Measurements from ENCODE around the gene PAPPA2. TPM values are rescaled to one million over a fixed set of nuclear protein-coding genes. Genes with fewer than 3 reads are reported as not detected.

PAPPA2 gene
- total and polyA plus RNA-seq, 10 of the 15 experiments (the other 5 are each of a cell fraction or from before 2014, with no cell fraction given): under 0.01 to 0.06 (median 0.03) TPM; not detected in 7

- Histone ChIP-seq H4K20me1 (ENCODE audit: control insufficient read depth, insufficient read depth) (no peaks in the 10 kb centered on the region), H3K4me3 (no peak overlapping the region), H3K9me3 (replicated peaks; ENCODE audit: control insufficient read depth, insufficient read depth, low read length) (no peaks in the 10 kb centered on the region), H3K9ac (ENCODE audit: control insufficient read depth, insufficient read depth, low read length) (no peak overlapping the region), H2AFZ (ENCODE audit: control insufficient read depth, low read depth, low read length) (no peak overlapping the region), H3K79me2 (ENCODE audit: control insufficient read depth, insufficient read depth, low read length) (no peaks in the 10 kb centered on the region), H3K27ac (ENCODE audit: control insufficient read depth, insufficient read depth) (no peak overlapping the region), H3K4me1 (ENCODE audit: control insufficient read depth, insufficient read depth, low read length) (no peaks in the 10 kb centered on the region), H3K4me2 (ENCODE audit: control insufficient read depth, insufficient read depth) (no peak overlapping the region), H3K27me3 (replicated peaks in 1 of 2; ENCODE audit: control insufficient read depth in 2 of 2, insufficient read depth in 2 of 2, low read length in 1 of 2) (no peaks in the 10 kb centered on the region), H3K36me3 (ENCODE audit: control insufficient read depth in 2 of 2, insufficient read depth in 2 of 2, low read length in 1 of 2) (no peaks in the 10 kb centered on the region)
- no peak for TF ChIP-seq KDM1A (IDR thresholded peaks at IDR 0.05; ENCODE audit: borderline replicate concordance)
- TF ChIP-seq, protein P1, sequence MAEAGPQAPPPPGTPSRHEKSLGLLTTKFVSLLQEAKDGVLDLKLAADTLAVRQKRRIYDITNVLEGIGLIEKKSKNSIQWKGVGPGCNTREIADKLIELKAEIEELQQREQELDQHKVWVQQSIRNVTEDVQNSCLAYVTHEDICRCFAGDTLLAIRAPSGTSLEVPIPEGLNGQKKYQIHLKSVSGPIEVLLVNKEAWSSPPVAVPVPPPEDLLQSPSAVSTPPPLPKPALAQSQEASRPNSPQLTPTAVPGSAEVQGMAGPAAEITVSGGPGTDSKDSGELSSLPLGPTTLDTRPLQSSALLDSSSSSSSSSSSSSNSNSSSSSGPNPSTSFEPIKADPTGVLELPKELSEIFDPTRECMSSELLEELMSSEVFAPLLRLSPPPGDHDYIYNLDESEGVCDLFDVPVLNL (IDR thresholded peaks at IDR 0.05; ENCODE audit: low read depth, low read length): no peak
- TF ChIP-seq TCF7 (IDR thresholded peaks at IDR 0.05; ENCODE audit: borderline replicate concordance): no peak
- 0% methylated on average over 1 of the region's 1 CpG for WGBS (ENCODE audit: insufficient coverage, insufficient replicate concordance, low lambda C conversion rate, missing lambda C conversion rate)
- no peak for FAIRE-seq
- no peak for DNase-seq (ENCODE audit: low read depth, low spot score)
- POLR2A ChIA-PET: no interaction called here
- intact Hi-C loops (cut with micrococcal nuclease; ENCODE audit: unreplicated experiment): no loop called here
- CTCF ChIA-PET: no interaction called here
- BruUV-seq (replicated peaks): no TSS peak
- in situ Hi-C loops (cut with MboI): no loop called here
- SMC1A ChIA-PET (ENCODE audit: uncharacterized antibody, unreplicated experiment): no interaction called here
- ATAC-seq: no peak
- RAD21 ChIA-PET (ENCODE audit: unreplicated experiment): no interaction called here
These were observed 333.6 kb downstream of the PAPPA2 start for GRCh38 chr1:176796583-176796982.

GRCh38 chr1:176799327-176799726 is 336.4 kb downstream of the PAPPA2 start:
- no peaks in the 10 kb centered on the region for H3K36me3 ChIP-seq (ENCODE audit: control insufficient read depth in 2 of 2, insufficient read depth in 2 of 2, low read length in 1 of 2)
- no TSS peak for BruUV-seq (replicated peaks)
- H3K4me3 ChIP-seq: no peak overlapping the region
- no peaks in the 10 kb centered on the region for H4K20me1 ChIP-seq (ENCODE audit: control insufficient read depth, insufficient read depth)
- DNase-seq (ENCODE audit: low read depth, low spot score) (no peak), FAIRE-seq (no peak), ATAC-seq (no peak)
- SMC1A ChIA-PET (ENCODE audit: uncharacterized antibody, unreplicated experiment): no interaction called here
- WGBS (ENCODE audit: insufficient coverage, insufficient replicate concordance, low lambda C conversion rate, missing lambda C conversion rate): 23% methylated on average over 3 of the region's 3 CpGs
- intact Hi-C loops (cut with micrococcal nuclease; ENCODE audit: unreplicated experiment): no loop called here
- H3K9me3 ChIP-seq (replicated peaks; ENCODE audit: control insufficient read depth, insufficient read depth, low read length): no peaks in the 10 kb centered on the region
- TF ChIP-seq POLR2AphosphoS5 (IDR thresholded peaks at IDR 0.05; ENCODE audit: low read length) (no peak), PAX5 (IDR thresholded peaks at IDR 0.05; ENCODE audit: borderline replicate concordance, low read depth, low read length) (no peak), FOS (IDR thresholded peaks at IDR 0.05; ENCODE audit: borderline replicate concordance, extremely low read depth, insufficient read length) (no peak), SREBF1 (IDR thresholded peaks at IDR 0.05; ENCODE audit: low read length) (no peak), YY1 (IDR thresholded peaks at IDR 0.05; ENCODE audit: low read depth, low read length) (no peak), CBX3 (IDR thresholded peaks at IDR 0.05; ENCODE audit: borderline replicate concordance, low read depth) (no peak), FOXM1 (IDR thresholded peaks at IDR 0.05; ENCODE audit: low read depth, low read length) (no peak), RUNX3 (IDR thresholded peaks at IDR 0.05; ENCODE audit: low read length) (no peak), ZNF622 (IDR thresholded peaks at IDR 0.05) (no peak), MEF2A (IDR thresholded peaks at IDR 0.05; ENCODE audit: insufficient read depth, low read depth, low read length) (no peak), CBFB (IDR thresholded peaks at IDR 0.05; ENCODE audit: low read depth) (no peak), STAT1 (conservative IDR thresholded peaks at IDR 0.05) (no peak), ZNF207 (IDR thresholded peaks at IDR 0.05; ENCODE audit: borderline replicate concordance) (no peak)
- TF ChIP-seq, protein P1 (IDR thresholded peaks at IDR 0.05; ENCODE audit: low read depth, low read length): no peak
- TF ChIP-seq, protein P2, sequence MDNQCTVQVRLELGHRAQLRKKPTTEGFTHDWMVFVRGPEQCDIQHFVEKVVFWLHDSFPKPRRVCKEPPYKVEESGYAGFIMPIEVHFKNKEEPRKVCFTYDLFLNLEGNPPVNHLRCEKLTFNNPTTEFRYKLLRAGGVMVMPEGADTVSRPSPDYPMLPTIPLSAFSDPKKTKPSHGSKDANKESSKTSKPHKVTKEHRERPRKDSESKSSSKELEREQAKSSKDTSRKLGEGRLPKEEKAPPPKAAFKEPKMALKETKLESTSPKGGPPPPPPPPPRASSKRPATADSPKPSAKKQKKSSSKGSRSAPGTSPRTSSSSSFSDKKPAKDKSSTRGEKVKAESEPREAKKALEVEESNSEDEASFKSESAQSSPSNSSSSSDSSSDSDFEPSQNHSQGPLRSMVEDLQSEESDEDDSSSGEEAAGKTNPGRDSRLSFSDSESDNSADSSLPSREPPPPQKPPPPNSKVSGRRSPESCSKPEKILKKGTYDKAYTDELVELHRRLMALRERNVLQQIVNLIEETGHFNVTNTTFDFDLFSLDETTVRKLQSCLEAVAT (IDR thresholded peaks at IDR 0.05): no peak
- H2AFZ ChIP-seq (ENCODE audit: control insufficient read depth, low read depth, low read length): no peak overlapping the region
- H3K4me1 ChIP-seq (ENCODE audit: control insufficient read depth, insufficient read depth, low read length): no peaks in the 10 kb centered on the region
- CTCF ChIA-PET: no interaction called here
- POLR2A ChIA-PET: no interaction called here
- RAD21 ChIA-PET (ENCODE audit: unreplicated experiment): no interaction called here
- in situ Hi-C loops (cut with MboI): no loop called here
- no peaks in the 10 kb centered on the region for H3K79me2 ChIP-seq (ENCODE audit: control insufficient read depth, insufficient read depth, low read length)
- no peak overlapping the region for H3K9ac ChIP-seq (ENCODE audit: control insufficient read depth, insufficient read depth, low read length)
- no peak overlapping the region for H3K4me2 ChIP-seq (ENCODE audit: control insufficient read depth, insufficient read depth)
- no peaks in the 10 kb centered on the region for H3K27me3 ChIP-seq (replicated peaks in 1 of 2; ENCODE audit: control insufficient read depth in 2 of 2, insufficient read depth in 2 of 2, low read length in 1 of 2)
- H3K27ac ChIP-seq (ENCODE audit: control insufficient read depth, insufficient read depth): no peak overlapping the region
